ENCODE measurements around the gene SLC25A11. TPM values are rescaled to one million over a fixed set of nuclear protein-coding genes. Genes with fewer than 3 reads are reported as not detected.
A peak's percentile ranks its signal among the peaks of the same experiment; 100 is the strongest.
"Not testable (repeated sequence)": the region's sequence is repeated elsewhere in the genome, so short reads cannot be mapped to it uniquely, and the experiment has no call there.

SLC25A11 gene
- polyA plus RNA-seq, 1 donor = 53.8 TPM

DNA sequence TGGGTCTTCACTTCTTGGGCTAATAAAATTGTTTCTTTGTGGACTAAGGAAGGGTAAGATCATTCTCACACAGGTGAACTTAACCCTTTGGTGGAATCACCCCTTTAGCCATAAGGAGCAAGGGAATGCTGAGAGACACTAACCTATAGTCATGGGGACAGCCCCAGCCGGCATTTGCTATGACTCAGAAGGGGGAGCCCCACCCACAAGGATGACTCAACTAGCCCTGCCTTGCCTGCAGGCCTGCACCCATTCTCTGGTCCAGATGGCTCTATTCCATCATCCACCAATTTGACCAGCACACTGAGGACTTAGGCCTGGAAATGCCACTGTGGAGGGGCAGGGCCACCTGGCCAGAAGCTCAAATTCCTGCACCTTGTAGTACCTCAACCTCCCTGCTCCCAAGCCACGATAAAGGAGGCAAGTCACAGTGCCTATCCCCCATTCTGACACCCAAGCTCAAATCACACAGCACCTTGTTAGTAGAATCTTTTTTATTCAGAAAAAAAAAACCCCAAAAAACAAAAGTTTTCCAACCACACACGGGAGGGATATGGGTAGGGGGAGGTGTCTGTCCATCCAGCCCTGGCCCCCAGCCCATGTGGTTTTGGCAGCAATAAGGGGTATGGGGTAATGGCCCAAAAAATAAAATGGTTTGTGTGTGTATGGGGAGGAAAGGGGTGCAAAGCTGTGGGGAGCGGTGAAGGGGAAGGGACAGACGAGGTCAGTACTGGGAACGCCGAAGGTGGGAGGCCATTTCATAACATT, 5.5 kb upstream of the SLC25A11 start:
- DNase-seq (ENCODE audit: low read depth) = no peak

GRCh38 chr17:4944554-4945175, 4.8 kb upstream of the SLC25A11 start:
- DNase-seq (ENCODE audit: low read depth) = no peak

DNA sequence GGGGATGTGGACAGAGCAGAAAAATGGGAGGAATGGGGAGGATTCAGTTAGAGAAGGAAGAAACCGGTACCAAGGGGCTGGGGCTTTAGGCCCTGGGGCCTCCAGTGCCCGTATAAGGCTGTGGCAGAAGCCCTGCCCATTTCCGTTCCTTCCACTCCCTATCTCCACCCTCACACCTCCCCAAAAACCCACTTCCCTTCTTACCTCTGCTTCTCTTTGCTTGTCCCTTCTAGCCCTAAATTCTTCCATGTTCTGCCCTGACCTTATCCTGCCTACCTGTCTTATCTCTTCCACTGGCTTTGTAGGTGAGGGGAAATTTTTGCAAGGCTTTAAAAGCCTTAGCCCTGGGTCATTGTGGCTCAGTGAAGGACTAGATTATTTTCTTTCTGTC, 4.3 kb upstream of the SLC25A11 start:
- no peak for DNase-seq (ENCODE audit: low read depth)

GRCh38 chr17:4942760-4943508, 3.1 kb upstream of the SLC25A11 start:
- no peak for DNase-seq (ENCODE audit: low read depth)

GRCh38 chr17:4941319-4941610, 1.4 kb upstream of the SLC25A11 start:
- no peak for DNase-seq (ENCODE audit: low read depth)

DNA sequence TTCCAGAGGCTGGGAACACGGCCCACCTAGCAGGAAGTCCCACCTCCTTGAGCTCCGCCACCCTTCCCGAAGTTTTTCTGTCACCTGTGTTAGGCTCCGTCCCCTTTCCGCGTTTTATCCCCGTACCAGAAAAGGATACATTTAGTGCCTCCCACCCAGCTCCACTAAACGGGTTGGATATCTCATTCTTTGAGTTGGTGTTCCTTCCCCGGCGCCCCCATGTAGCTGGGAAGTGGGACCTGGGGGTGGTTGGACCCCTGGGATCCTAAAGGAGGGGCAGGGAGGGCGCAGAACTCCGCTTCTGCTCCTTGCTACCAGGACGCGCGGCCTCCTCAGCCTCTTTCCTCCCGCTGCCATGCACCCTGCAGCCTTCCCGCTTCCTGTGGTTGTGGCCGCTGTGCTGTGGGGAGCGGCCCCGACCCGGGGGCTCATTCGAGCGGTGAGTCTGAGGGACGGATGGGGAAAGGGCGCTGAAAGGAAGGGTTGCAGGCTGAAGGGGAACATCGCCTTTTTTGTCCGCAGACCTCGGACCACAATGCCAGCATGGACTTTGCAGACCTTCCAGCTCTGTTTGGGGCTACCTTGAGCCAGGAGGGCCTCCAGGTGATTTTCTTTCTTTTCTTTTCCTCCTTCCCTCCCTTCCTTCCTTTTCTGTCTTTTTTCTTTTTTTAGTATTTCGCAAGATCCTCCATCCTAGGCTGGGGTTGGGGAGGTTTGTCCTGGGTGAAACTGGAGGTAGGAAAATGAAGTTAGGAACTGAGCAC, 891 bp upstream of the SLC25A11 start:
- DNase-seq (ENCODE audit: low read depth) = peak; percentile 79

GRCh38 chr17:4939546-4939795, 375 bp downstream of the SLC25A11 start:
- no peak for DNase-seq (ENCODE audit: low read depth)

GRCh38 chr17:4938688-4939545, 929 bp downstream of the SLC25A11 start:
- DNase-seq (ENCODE audit: low read depth) = no peak

DNA sequence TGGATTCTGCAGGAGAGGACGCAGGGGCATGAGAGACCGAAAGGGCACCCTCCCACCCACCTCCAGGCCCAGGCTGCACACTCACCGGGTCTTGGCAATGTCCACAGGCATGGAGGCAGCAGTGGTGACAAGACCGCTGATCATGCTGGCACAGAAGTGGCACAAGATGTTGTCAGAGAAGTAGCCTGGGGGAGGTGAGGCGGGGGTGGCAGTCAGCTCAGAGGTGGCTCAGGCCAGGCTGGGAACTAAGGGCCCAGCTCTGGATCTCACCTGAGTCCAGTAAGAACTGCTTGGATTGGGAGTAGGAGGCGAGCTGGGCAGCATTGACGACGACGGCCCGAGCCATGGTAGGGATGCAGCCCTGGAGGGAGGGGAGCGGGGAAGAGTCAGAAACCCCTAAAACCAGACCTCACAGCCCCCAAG, 1.8 kb downstream of the SLC25A11 start:
- DNase-seq (ENCODE audit: low read depth) = no peak

- DNase-seq (ENCODE audit: low read depth) = no peak
These were observed 2.3 kb downstream of the SLC25A11 start for GRCh38 chr17:4937553-4937952.

- no peak for DNase-seq (ENCODE audit: low read depth)
These were observed 3.4 kb downstream of the SLC25A11 start for GRCh38 chr17:4936436-4936835.

- no peak for DNase-seq (ENCODE audit: low read depth)
These were observed 4.2 kb downstream of the SLC25A11 start for GRCh38 chr17:4935650-4936049.

GRCh38 chr17:4934173-4934979, 5.5 kb downstream of the SLC25A11 start:
- no peak for DNase-seq (ENCODE audit: low read depth)

- DNase-seq (ENCODE audit: low read depth) = no peak
These were observed 6.2 kb downstream of the SLC25A11 start for GRCh38 chr17:4933646-4934045.

DNA sequence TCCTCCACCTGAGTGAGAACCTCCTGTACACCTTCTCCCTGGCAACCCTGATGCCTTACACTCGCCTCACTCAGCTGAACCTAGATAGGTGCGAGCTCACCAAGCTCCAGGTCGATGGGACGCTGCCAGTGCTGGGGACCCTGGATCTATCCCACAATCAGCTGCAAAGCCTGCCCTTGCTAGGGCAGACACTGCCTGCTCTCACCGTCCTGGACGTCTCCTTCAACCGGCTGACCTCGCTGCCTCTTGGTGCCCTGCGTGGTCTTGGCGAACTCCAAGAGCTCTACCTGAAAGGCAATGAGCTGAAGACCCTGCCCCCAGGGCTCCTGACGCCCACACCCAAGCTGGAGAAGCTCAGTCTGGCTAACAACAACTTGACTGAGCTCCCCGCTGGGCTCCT, 7.1 kb downstream of the SLC25A11 start:
- DNase-seq (ENCODE audit: low read depth) = no peak

DNA sequence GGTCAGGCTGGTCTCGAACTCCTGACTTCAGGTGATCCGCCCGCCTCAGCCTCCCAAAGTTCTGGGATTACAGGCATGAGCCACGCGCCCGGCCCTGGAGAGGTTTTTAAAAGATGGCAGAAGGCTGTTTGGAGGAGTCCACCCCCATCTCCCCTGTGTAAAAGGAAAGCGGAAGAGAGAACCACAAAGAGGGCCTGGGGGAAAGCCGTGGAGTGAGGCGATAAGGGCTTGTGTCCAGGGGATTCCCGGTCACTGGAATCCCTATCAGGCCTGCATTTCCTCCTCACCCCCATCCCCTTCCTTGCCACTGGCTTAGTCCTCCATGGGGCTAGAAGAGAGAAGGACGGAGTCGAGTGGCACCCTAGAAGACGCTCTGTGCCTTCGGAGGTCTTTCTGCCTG, 7.9 kb downstream of the SLC25A11 start, which contains the start of gene GP1BA:
Gene GP1BA (plus strand): TSS at position 315 of the 400 bp plus-strand sequence. CDS start 328 bp downstream, outside the sequence.
- no peak for DNase-seq (ENCODE audit: low read depth)

GRCh38 chr17:4928881-4929280, 11.0 kb downstream of the SLC25A11 start:
- no peak for DNase-seq (ENCODE audit: low read depth)

GRCh38 chr17:4926577-4927335, 13.1 kb downstream of the SLC25A11 start:
- DNase-seq (ENCODE audit: low read depth) = not testable (repeated sequence)

DNA sequence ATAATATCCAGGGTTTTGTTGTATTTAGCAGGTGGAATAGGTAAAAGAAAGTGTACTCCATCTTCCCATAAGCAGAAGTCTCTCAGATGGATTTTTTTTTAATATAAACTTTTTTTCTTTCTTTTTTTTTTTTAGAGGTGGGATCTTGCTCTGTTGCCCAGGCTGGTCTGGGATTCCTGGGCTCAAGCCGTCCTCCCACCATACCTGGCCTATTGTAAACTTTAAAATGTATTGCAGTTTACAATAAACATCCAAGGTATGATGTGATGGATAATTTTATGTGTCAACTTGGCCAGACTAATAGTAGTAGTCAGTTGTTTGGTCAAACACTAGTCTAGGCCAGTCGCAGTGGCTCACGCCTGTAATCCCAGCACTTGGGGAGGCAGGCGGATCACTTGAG, 18.5 kb downstream of the SLC25A11 start:
- no peak for DNase-seq (ENCODE audit: low read depth)
